ENCODE data around the gene TNIP3. TPM values are rescaled to one million over a fixed set of nuclear protein-coding genes. Genes with fewer than 3 reads are reported as not detected.

Gene TNIP3
- total RNA-seq, 1 donor: not detected

DNA sequence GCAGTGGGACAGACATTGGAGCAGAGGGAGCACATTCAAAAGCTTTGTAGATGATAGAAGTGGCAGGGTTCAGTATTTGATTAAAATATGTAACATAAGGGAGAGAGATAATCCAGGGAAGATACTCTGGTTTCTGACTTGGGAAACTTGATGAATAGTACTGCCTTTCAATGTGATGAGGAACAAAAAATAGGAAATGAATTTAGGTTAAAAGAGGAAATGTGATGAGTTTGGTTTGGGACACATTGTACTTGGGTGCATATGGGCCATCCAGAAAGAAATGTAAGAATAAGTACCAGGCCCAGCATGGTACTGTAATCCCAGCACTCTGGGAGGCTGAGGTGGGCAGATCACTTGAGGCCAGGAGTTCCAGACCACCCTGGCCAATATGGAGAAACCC, 70.9 kb downstream of the TNIP3 start:
- no peak for DNase-seq (ENCODE audit: low read depth in 2 of 3, low spot score in 2 of 3)

DNA sequence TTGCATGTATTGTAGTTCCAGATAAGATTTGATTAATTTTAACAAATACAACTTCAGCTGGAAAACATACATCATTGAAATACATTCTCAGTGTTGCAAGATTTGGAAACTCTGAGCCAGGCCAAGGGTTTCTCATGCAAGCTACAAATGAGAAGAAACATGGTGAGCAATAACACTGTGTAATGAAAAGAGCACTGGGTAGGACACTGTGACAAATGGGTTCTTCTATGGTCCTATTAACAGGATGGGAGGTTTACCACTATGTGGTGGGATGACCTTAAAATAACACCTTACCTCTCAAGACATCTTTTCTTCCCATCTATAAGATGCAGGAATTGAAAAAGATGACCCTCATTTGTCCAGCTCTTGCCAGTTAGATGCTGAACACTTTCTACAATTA, 72.2 kb downstream of the TNIP3 start:
- DNase-seq (ENCODE audit: low read depth in 2 of 3, low spot score in 2 of 3): no peak

DNA sequence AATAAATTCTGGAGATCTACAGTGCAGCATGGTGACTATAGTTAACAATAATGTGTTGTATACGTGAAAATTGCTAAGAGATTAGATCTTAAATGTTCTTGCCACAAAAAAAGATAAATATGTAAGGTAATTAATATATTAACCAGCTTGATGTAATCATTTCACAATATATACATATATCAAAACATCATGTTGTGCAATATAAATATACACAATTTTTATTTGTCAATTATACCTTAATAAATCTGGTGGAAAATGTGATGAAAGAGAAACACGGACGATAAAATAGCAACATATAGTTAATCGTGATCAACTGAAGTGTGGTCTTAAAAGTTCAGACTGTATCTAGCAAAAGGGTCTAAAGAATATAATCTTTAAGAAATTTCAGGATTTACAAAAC, 75.3 kb downstream of the TNIP3 start:
- no peak for DNase-seq (ENCODE audit: low read depth in 2 of 3, low spot score in 2 of 3)

Small RNAs within 50 kb of the gene (small RNA-seq; reads per million reads assigned to genes)
- not detected for gene RNU6-948P

Other genes with a start within 250 kb of the TNIP3 start
- gene PRDM5, start 241.6 kb downstream of the TNIP3 start, total RNA-seq: 2.2 TPM
- gene NDNF, start 91.8 kb downstream of the TNIP3 start, total RNA-seq: not detected
- not detected for gene QRFPR, start 216.7 kb upstream of the TNIP3 start, total RNA-seq